HK-2 (cell line): ENCODE measurements around the gene KCNJ1.
A peak's percentile ranks its signal among the peaks of the same experiment; 100 is the strongest.

ENCODE experiments used
- DNase-seq: peaks from one replicate; pipeline ENCODE4 v3.0.0-alpha.2; 2018; ENCODE audit not compliant: unreplicated experiment

KCNJ1 gene

GRCh38 chr11:128848815-128849455 lies 18.2 kb downstream of the KCNJ1 start:
- no peak for DNase-seq

DNA sequence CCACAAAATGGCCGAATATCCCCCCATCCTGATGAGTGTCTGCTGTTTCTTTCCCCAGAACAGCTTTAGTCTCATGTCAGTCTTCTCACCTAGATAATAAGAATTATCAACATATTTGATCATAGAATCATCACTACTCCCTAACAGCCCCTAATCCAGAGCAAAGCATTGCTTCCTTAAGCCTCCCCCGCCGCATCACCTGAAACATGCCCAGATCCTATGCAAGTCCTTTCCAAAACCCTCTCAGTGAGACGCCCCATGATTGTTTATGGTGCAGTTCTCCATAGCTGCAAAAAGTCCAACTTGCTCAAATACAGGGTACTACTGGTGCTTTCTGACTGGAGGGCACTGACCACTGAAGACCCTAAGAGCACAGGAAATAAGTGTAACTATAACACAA lies 20.1 kb downstream of the KCNJ1 start:
- DNase-seq = no peak

DNA sequence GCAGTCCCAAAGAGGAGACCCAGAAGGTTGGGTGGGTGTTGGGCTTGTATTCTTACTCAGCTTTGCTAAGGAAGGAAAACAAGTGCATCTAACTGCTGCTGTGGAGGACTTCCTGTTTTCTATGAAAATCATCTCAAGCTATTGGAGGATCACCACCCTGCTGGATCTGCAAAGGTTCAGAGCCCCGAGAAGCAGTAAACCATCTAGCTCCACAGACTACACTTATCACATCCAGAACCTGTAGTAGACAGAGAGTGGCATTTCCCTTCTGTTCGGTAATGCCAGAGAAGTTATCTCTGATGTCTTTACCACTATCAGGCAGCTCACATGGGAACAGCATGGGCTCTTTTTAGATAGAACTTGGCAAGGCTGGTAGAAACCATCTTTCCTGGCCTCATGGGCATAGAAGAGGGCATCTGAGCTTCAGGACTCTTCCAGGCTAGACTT lies 21.7 kb downstream of the KCNJ1 start:
- DNase-seq = no peak

GRCh38 chr11:128843198-128843785 lies 23.8 kb downstream of the KCNJ1 start:
- DNase-seq = no peak

GRCh38 chr11:128841461-128842072 lies 25.5 kb downstream of the KCNJ1 start:
- DNase-seq = no peak

- DNase-seq = no peak
These were observed 26.3 kb downstream of the KCNJ1 start for GRCh38 chr11:128840783-128841182.

DNA sequence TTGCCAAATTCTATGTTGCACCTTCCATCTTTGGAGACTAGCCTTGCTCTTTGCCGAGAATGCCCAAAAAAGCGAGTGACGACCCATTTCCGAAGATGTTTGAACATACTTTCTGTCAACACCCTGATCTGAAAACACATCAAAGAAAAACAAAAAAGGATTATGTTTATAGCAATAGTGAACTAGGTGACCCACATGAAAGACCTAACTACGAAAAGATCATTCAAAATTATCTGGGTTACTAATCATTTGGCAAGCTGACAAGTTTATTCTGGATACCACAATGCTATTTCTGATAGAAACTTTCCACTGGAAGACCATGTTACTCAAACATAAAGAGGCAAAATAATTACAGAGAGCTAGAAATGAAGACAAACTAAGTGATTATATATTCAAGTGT lies 27.0 kb downstream of the KCNJ1 start:
- no peak for DNase-seq

- no peak for DNase-seq
These were observed 28.0 kb downstream of the KCNJ1 start for GRCh38 chr11:128839081-128839480.

- DNase-seq = no peak
These were observed 29.5 kb downstream of the KCNJ1 start for GRCh38 chr11:128837627-128838026.

DNA sequence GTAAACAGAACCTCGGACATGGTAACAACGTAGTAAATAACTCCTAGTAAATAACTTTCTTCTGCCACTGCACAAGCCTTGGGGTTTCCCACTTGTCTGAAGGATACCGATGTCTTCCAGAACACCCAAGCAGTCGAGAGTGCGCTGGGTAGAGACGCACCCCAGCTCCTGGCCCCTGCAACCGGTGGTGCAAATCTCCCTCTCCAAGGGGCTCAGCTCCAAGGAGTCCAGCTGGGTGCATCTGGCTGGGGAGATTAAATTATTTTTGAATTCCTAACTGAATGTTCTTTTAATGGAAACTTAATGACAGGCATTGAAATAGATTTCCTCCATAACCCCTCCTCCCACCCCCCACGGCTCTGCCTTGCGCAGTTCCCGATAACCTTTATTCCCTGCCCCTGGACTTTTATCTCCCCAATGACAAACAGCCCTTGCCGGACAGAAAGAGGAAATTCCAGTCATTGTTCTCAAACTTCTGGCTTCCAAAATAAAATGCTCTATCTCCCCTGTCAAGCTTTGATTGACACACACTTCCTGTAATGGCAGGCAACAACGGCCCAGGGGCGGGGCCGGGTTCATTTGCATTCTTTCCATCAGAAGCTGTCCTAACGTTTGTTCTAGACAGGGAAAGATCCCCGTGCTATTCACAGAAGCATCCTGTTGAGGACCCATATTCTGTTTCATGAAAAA lies 31.2 kb downstream of the KCNJ1 start:
- no peak for DNase-seq

DNA sequence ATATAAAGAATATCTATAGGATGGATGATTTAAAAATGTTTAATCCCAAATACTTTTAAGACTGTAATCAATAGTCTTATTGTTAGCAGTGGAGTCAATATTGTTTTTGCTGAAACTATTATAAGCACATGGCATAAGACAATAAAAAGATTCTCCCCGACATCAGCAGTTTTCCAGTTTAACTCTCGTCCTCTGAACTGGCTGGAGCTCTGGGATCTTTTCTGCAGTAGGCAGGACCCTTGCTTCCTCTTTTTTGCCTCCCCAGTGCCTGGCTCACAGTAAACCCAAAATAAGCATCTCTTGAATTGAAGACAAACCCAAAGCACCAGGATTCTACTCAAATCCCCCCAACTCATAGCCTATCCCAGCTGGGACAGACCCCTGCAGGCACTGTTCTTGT lies 32.9 kb downstream of the KCNJ1 start:
- no peak for DNase-seq

- no peak for DNase-seq
These were observed 35.0 kb downstream of the KCNJ1 start for GRCh38 chr11:128832121-128832497.

GRCh38 chr11:128831174-128832120 lies 35.6 kb downstream of the KCNJ1 start:
- DNase-seq = peak; percentile 70

DNA sequence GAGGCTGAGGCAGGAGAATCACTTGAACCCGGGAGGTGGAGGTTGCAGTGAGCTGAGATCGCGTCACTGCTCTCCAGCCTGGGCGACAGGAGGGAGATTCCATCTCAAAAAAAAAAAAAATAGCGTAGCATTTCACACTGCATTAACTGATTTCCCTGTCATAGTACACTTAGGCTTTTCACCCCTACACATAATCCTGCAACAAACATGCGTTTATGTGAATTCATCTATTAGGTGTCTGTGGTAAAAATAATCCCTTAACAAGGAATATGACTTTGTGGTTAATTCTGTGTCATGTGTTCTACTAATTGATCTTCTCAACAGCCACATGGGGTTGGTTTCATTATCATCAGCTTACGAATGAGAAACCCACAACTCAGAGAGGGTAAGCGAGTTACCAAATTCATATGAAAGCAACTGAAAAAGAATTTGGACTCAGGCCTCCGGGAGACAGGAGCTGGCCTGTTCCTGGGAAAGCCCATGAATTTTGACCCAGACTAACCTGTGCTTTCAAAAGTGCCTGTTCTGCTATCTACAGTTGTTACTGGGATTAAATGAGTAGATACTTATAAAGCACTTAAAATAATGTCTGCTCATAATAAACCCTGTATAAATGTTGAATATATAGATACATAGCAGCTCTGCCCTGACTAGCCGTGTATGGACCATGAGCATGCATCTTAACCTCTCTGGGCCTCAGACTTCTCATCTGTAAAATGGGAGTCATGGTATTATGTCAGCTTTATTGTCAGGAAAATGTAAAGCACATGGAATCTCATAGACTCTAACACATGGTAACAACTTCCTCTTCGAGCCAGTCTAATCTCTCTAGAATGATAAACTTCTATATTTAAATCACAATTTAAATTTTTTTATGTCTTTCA lies 36.6 kb downstream of the KCNJ1 start:
- no peak for DNase-seq

DNA sequence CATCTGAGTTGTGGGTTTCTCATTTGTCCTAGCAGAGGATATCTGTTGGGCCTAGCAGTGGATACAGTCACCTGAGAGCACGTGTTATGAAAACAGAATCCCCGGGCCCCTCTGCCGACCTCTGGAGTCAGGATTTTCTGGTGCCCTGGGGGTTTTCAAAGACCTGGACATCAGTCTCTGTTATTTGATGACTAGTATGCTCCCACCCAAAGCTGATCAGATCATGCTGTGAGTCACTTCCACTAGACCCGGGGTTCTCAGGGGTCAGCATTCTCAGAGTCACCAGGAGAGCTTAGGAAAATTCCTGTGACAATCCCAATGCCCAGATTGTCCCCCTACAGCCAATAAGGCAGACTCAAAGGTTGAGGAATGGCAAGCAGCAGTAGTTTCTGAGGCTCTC lies 38.7 kb downstream of the KCNJ1 start:
- no peak for DNase-seq

- no peak for DNase-seq
These were observed 39.8 kb downstream of the KCNJ1 start for GRCh38 chr11:128827191-128827893.

- no peak for DNase-seq
These were observed 41.9 kb downstream of the KCNJ1 start for GRCh38 chr11:128825050-128825784.

GRCh38 chr11:128824191-128825049 lies 42.7 kb downstream of the KCNJ1 start:
- no peak for DNase-seq
